Measurements from ENCODE around the gene SLC22A2.

Gene SLC22A2

GRCh38 chr6:160274871-160275510 is 16.4 kb upstream of the SLC22A2 start:
- DNase-seq (ENCODE audit: low read depth in 3 of 3, low spot score in 1 of 3): no peak

- no peak for DNase-seq (ENCODE audit: low read depth in 3 of 3, low spot score in 1 of 3)
These were observed 15.1 kb upstream of the SLC22A2 start for GRCh38 chr6:160273750-160274149.

- DNase-seq (ENCODE audit: low read depth in 3 of 3, low spot score in 1 of 3): no peak
These were observed 14.6 kb upstream of the SLC22A2 start for GRCh38 chr6:160273196-160273595.

- no peak for DNase-seq (ENCODE audit: low read depth in 3 of 3, low spot score in 1 of 3)
These were observed 14.1 kb upstream of the SLC22A2 start for GRCh38 chr6:160272707-160273106.

- DNase-seq (ENCODE audit: low read depth in 3 of 3, low spot score in 1 of 3): no peak
These were observed 11.7 kb upstream of the SLC22A2 start for GRCh38 chr6:160270347-160270746.

GRCh38 chr6:160269771-160270170 is 11.2 kb upstream of the SLC22A2 start:
- no peak for DNase-seq (ENCODE audit: low read depth in 3 of 3, low spot score in 1 of 3)

- no peak for DNase-seq (ENCODE audit: low read depth in 3 of 3, low spot score in 1 of 3)
These were observed 10.5 kb upstream of the SLC22A2 start for GRCh38 chr6:160269023-160269521.

GRCh38 chr6:160267102-160267501 is 8.5 kb upstream of the SLC22A2 start:
- DNase-seq (ENCODE audit: low read depth in 3 of 3, low spot score in 1 of 3): no peak

GRCh38 chr6:160265869-160266476 is 7.4 kb upstream of the SLC22A2 start:
- no peak for DNase-seq (ENCODE audit: low read depth in 3 of 3, low spot score in 1 of 3)

- DNase-seq (ENCODE audit: low read depth in 3 of 3, low spot score in 1 of 3): no peak
These were observed 5.5 kb upstream of the SLC22A2 start for GRCh38 chr6:160264061-160264612.

GRCh38 chr6:160263196-160263939 is 4.7 kb upstream of the SLC22A2 start:
- no peak for DNase-seq (ENCODE audit: low read depth in 3 of 3, low spot score in 1 of 3)

- DNase-seq (ENCODE audit: low read depth in 3 of 3, low spot score in 1 of 3): no peak
These were observed 3.5 kb upstream of the SLC22A2 start for GRCh38 chr6:160261991-160262680.

- no peak for DNase-seq (ENCODE audit: low read depth in 3 of 3, low spot score in 1 of 3)
These were observed 2.3 kb upstream of the SLC22A2 start for GRCh38 chr6:160260803-160261450.

- no peak for DNase-seq (ENCODE audit: low read depth in 3 of 3, low spot score in 1 of 3)
These were observed 1.7 kb upstream of the SLC22A2 start for GRCh38 chr6:160260367-160260766.

GRCh38 chr6:160259598-160259997 is 977 bp upstream of the SLC22A2 start:
- no peak for DNase-seq (ENCODE audit: low read depth in 3 of 3, low spot score in 1 of 3)

- DNase-seq (ENCODE audit: low read depth in 3 of 3, low spot score in 1 of 3): no peak
These were observed 463 bp upstream of the SLC22A2 start for GRCh38 chr6:160259143-160259425.

- DNase-seq (ENCODE audit: low read depth in 3 of 3, low spot score in 1 of 3): no peak
These were observed 2.2 kb downstream of the SLC22A2 start for GRCh38 chr6:160256445-160256844.

GRCh38 chr6:160254467-160255312 is 3.9 kb downstream of the SLC22A2 start:
- no peak for DNase-seq (ENCODE audit: low read depth in 3 of 3, low spot score in 1 of 3)

- no peak for DNase-seq (ENCODE audit: low read depth in 3 of 3, low spot score in 1 of 3)
These were observed 4.9 kb downstream of the SLC22A2 start for GRCh38 chr6:160253714-160254113.

GRCh38 chr6:160253292-160253691 is 5.3 kb downstream of the SLC22A2 start:
- DNase-seq (ENCODE audit: low read depth in 3 of 3, low spot score in 1 of 3): no peak

Data from stimulated activated CD4-positive, alpha-beta T cell treated with anti-CD3 and anti-CD28 coated beads, TNF-alpha, amount 100 ng/mL, for 1 hour (primary cell).